GM18873 (cell line): ENCODE results near the gene PPP2R1A.
"Not testable (repeated sequence)": the region's sequence is repeated elsewhere in the genome, so short reads cannot be mapped to it uniquely, and the experiment has no call there.

Experiments
- ATAC-seq: cut with Tn5 transposase; IDR thresholded peaks from one replicate; pipeline ENCODE4 v1.9.1; 2021; ENCODE audit warnings: mild to moderate bottlenecking, moderate library complexity, moderate number of reproducible peaks; ENCODE audit not compliant: unreplicated experiment, low FRiP score

Gene PPP2R1A

GRCh38 chr19:52237197-52237596 is 47.3 kb downstream of the PPP2R1A start:
- no peak for ATAC-seq

GRCh38 chr19:52237771-52238400 is 48.0 kb downstream of the PPP2R1A start:
- no peak for ATAC-seq

- ATAC-seq, result no peak
Observed at GRCh38 chr19:52244021-52244420, 54.2 kb downstream of the PPP2R1A start.

- no peak for ATAC-seq
Observed at GRCh38 chr19:52248241-52248640, 58.4 kb downstream of the PPP2R1A start.

GRCh38 chr19:52258426-52258825 is 68.6 kb downstream of the PPP2R1A start:
- no peak for ATAC-seq

- not testable (repeated sequence) for ATAC-seq
Observed at GRCh38 chr19:52265556-52265955, 75.7 kb downstream of the PPP2R1A start.

- peak; percentile 92 for ATAC-seq
Observed at GRCh38 chr19:52269338-52270261, 79.7 kb downstream of the PPP2R1A start, which contains the start of gene ZNF766. Gene ZNF766 (plus strand): TSS chr19:52269587. CDS start chr19:52269614, 27 bp downstream.

GRCh38 chr19:52270266-52270885 is 80.5 kb downstream of the PPP2R1A start:
- ATAC-seq, result no peak

GRCh38 chr19:52273301-52273700 is 83.4 kb downstream of the PPP2R1A start:
- no peak for ATAC-seq

- no peak for ATAC-seq
Observed at GRCh38 chr19:52274191-52274590, 84.3 kb downstream of the PPP2R1A start.

GRCh38 chr19:52275988-52276387 is 86.1 kb downstream of the PPP2R1A start:
- ATAC-seq, result no peak

- no peak for ATAC-seq
Observed at GRCh38 chr19:52277471-52277870, 87.6 kb downstream of the PPP2R1A start.
